ENCODE data around the gene RCOR3.

DNA sequence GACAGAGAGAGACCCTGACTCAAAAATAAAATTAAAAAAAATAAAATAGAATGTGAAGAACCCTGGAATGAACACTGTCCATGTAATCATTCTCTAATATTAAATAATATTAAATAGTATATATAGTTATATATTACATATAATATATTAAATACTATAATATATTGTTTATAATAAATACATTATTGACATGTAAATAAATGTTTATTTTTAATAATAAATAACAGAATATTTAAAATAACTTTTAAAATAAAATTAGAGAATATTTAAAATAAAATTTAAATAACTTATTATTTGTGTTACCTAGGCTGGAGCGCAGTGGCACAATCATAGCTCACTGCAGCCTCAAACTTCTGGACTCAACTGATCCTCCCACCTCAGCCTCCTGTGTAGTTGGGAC, 99.5 kb downstream of the RCOR3 start:
- no peak for TF ChIP-seq CTCF (IDR thresholded peaks at IDR 0.05)
- TF ChIP-seq POLR2AphosphoS5 (IDR thresholded peaks at IDR 0.05) = no peak
- TF ChIP-seq POLR2A (IDR thresholded peaks at IDR 0.05) = no peak

Data from sigmoid colon (tissue), 4 donors.